Measurements from ENCODE around the gene RTN4R.

RTN4R gene

GRCh38 chr22:20197407-20198030 is 70.6 kb downstream of the RTN4R start:
- DNase-seq = no peak

- no peak for DNase-seq
Observed at GRCh38 chr22:20196094-20196842, 71.8 kb downstream of the RTN4R start.

- no peak for DNase-seq
Observed at GRCh38 chr22:20194681-20195593, 73.2 kb downstream of the RTN4R start.

GRCh38 chr22:20193761-20194494 is 74.2 kb downstream of the RTN4R start:
- DNase-seq = no peak

GRCh38 chr22:20192972-20193760 is 75.0 kb downstream of the RTN4R start:
- no peak for DNase-seq

GRCh38 chr22:20192293-20192971 is 75.7 kb downstream of the RTN4R start:
- no peak for DNase-seq

GRCh38 chr22:20191803-20192202 is 76.3 kb downstream of the RTN4R start:
- DNase-seq = no peak

Data from activated CD4-positive, CD25-positive, alpha-beta regulatory T cell (primary cell).